Liver (tissue), 9 donors: ENCODE measurements around the gene HNRNPC. TPM values are rescaled to one million over a fixed set of nuclear protein-coding genes. Genes with fewer than 3 reads are reported as not detected.

Experiments
- DNase-seq: peaks from one replicate; pipeline ENCODE4 v3.0.0-alpha.2; 2017; ENCODE audit warnings: low spot score
- H3K27ac ChIP-seq, 2 donors: one replicate each; pipeline ENCODE4 v1.7.0; 2013; ENCODE audit warnings: inconsistent platforms in 2 of 2, low read length in 2 of 2, control low read depth in 1 of 2, low read depth in 1 of 2, mild to moderate bottlenecking in 1 of 2
- H3K27me3 ChIP-seq, 4 donors: one replicate each; pipeline versions ENCODE4 v1.6.1 to v1.7.0; 2013; ENCODE audit warnings: low read length in 3 of 4, inconsistent platforms in 1 of 4, mild to moderate bottlenecking in 1 of 4, moderate library complexity in 1 of 4; ENCODE audit not compliant: control insufficient read depth in 4 of 4, insufficient read depth in 4 of 4
- H3K36me3 ChIP-seq, 4 donors: one replicate each; pipeline versions ENCODE4 v1.6.1 to v1.7.0; 2013; ENCODE audit warnings: low read length in 3 of 4, mild to moderate bottlenecking in 3 of 4, low read depth in 1 of 4, moderate library complexity in 1 of 4; ENCODE audit not compliant: control insufficient read depth in 4 of 4, insufficient read depth in 3 of 4
- H3K4me1 ChIP-seq, 4 donors: one replicate each; pipeline versions ENCODE4 v1.6.1 to v1.7.0; 2013; ENCODE audit warnings: low read length in 3 of 4, mild to moderate bottlenecking in 3 of 4, moderate library complexity in 1 of 4; ENCODE audit not compliant: control insufficient read depth in 4 of 4, insufficient read depth in 4 of 4
- H3K4me3 ChIP-seq, 3 donors: one replicate each; pipeline versions ENCODE4 v1.6.1 to v1.7.0; 2013; ENCODE audit warnings: low read length in 3 of 3, control low read depth in 1 of 3, low read depth in 1 of 3, mild to moderate bottlenecking in 1 of 3
- H3K9ac ChIP-seq, 2 donors: one replicate each; pipeline ENCODE4 v1.7.0; 2013; ENCODE audit warnings: low read length in 2 of 2, mild to moderate bottlenecking in 2 of 2, moderate library complexity in 2 of 2, control low read depth in 1 of 2, low read depth in 1 of 2
- H3K9me3 ChIP-seq, 4 donors: one replicate each; pipeline versions ENCODE4 v1.6.1 to v1.7.0; 2013; ENCODE audit warnings: low read length in 3 of 4; ENCODE audit not compliant: control insufficient read depth in 4 of 4
- ATF3 ChIP-seq: IDR thresholded peaks from 2 replicates; pipeline ENCODE4 v1.6.1; 2016; ENCODE audit warnings: antibody characterized with exemption
- CTCF ChIP-seq: fragments of 150-350 bp; IDR thresholded peaks from 2 replicates; pipeline ENCODE4 v1.5.1; 2017; ENCODE audit warnings: improper control_type of control experiment, low read depth, low read length; ENCODE audit not compliant: missing input control
- EGR1 ChIP-seq, 2 donors: IDR thresholded peaks; 2 replicates each; pipeline ENCODE4 v1.6.1; 2016 to 2018; ENCODE audit warnings: antibody characterized with exemption in 2 of 2, low read depth in 2 of 2
- FOXA1 ChIP-seq: IDR thresholded peaks from 2 replicates; pipeline ENCODE4 v1.6.1; 2016; ENCODE audit warnings: antibody characterized with exemption
- FOXA2 ChIP-seq: IDR thresholded peaks from 2 replicates; pipeline ENCODE4 v1.6.1; 2016; ENCODE audit warnings: antibody characterized with exemption
- GABPA ChIP-seq, 2 donors: IDR thresholded peaks in 1 of 2; conservative IDR thresholded peaks in 1 of 2; 2 replicates each; pipeline ENCODE4 v1.6.1; 2016; ENCODE audit warnings: antibody characterized with exemption in 2 of 2, mild to moderate bottlenecking in 1 of 2, moderate library complexity in 1 of 2
- HNF4A ChIP-seq, 2 donors: conservative IDR thresholded peaks; 2 replicates each; pipeline ENCODE4 v1.6.1; 2016; ENCODE audit warnings: antibody characterized with exemption in 2 of 2, mild to moderate bottlenecking in 2 of 2
- HNF4G ChIP-seq: IDR thresholded peaks from 2 replicates; pipeline ENCODE4 v1.6.1; 2016; ENCODE audit warnings: antibody characterized with exemption
- JUND ChIP-seq, 2 donors: IDR thresholded peaks; 2 replicates each; pipeline ENCODE4 v1.6.1; 2016; ENCODE audit warnings: antibody characterized with exemption in 2 of 2
- MAX ChIP-seq: IDR thresholded peaks from 2 replicates; pipeline ENCODE4 v1.6.1; 2016; ENCODE audit warnings: antibody characterized with exemption
- NR2F2 ChIP-seq: IDR thresholded peaks from 2 replicates; pipeline ENCODE4 v1.6.1; 2016; ENCODE audit warnings: antibody characterized with exemption
- RAD21 ChIP-seq, 2 donors: IDR thresholded peaks; 2 replicates each; pipeline ENCODE4 v1.6.1; 2016; ENCODE audit warnings: antibody characterized with exemption in 2 of 2, mild to moderate bottlenecking in 2 of 2
- RXRA ChIP-seq, 2 donors: IDR thresholded peaks; 2 replicates each; pipeline ENCODE4 v1.6.1; 2017 to 2018; ENCODE audit warnings: antibody characterized with exemption in 2 of 2, mild to moderate bottlenecking in 1 of 2
- SP1 ChIP-seq: IDR thresholded peaks from 2 replicates; pipeline ENCODE4 v1.6.1; 2018; ENCODE audit warnings: antibody characterized with exemption, mild to moderate bottlenecking
- TAF1 ChIP-seq: conservative IDR thresholded peaks from 2 replicates; pipeline ENCODE4 v1.6.1; 2016; ENCODE audit warnings: antibody characterized with exemption, mild to moderate bottlenecking
- YY1 ChIP-seq: IDR thresholded peaks from 2 replicates; pipeline ENCODE4 v1.6.1; 2016; ENCODE audit warnings: antibody characterized with exemption, mild to moderate bottlenecking
- ZBTB33 ChIP-seq: IDR thresholded peaks from 2 replicates; pipeline ENCODE4 v1.6.1; 2016; ENCODE audit warnings: antibody characterized with exemption
- WGBS: extraction: QIAGEN DNeasy Blood & Tissue Kit; methylation state at CpG from one replicate; pipeline ENCODE4 v1.1.7; 2013; 5-methylcytosine and 5-hydroxymethylcytosine counted together
- polyA plus RNA-seq, 2 donors: library from polyadenylated mRNA; stranded (reverse) in 1 of 2; unstranded in 1 of 2; fragments of 200-250 nt in 1 of 2; fragments of >200 nt in 1 of 2; fragmentation: Nextera tagmentation in 1 of 2; extraction: Ambion mirVana in 1 of 2; gene quantifications; one replicate each; pipeline versions ENCODE4 v1.2.1 to v1.2.3, GENCODE V29; 2013 to 2015
- total RNA-seq, 2 donors: library from RNA; depleted of rRNA; stranded (reverse); fragments of >200 nt; gene quantifications; one replicate each; pipeline ENCODE4 v1.2.3, GENCODE V29; 2014
- TF ChIP-seq, protein P1 (sequence below): IDR thresholded peaks from 2 replicates; pipeline ENCODE4 v1.6.1; 2016; ENCODE audit warnings: antibody characterized with exemption, mild to moderate bottlenecking
- donor health status: healthy.
- donor health status: healthy.
- donor health status: healthy.
- donor health status: healthy.
- donor health status: healthy.

Gene HNRNPC
- total and polyA plus RNA-seq, 4 donors, result 119 to 384 (median 270) TPM

DNA sequence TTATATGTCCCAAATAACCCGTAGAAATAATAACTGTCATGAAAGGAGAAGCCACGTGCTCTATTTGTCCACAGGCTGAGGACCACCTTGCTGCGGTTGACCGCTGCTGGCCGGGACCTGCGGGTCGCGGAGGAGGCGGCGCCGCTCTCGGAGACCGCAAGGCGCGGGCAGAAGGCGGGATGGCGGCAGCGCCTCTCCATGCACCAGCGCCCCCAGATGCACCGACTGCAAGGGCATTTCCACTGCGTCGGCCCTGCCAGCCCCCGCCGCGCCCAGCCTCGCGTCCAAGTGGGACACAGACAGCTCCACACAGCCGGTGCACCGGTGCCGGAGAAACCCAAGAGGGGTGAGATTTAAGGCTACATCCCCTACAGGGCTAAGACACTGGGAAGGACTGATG is 31.6 kb upstream of the HNRNPC start:
- peak; percentile 40 for DNase-seq
- WGBS, result 2% methylated on average over 30 of the region's 30 CpGs
- no peaks in the 10 kb centered on the region for H3K27me3 ChIP-seq
- peak overlapping the region; percentile 47 to 53 for H3K9ac ChIP-seq
- H3K4me3 ChIP-seq, result peak overlapping the region; percentile 32 to 62 (median 49)
- no peaks in the 10 kb centered on the region for H3K9me3 ChIP-seq
- peaks cover 0 to 5% (median 2%) of the 10 kb centered on the region in 4 donors for H3K4me1 ChIP-seq
- TF ChIP-seq CTCF (no peak), RAD21 (IDR thresholded peaks at IDR 0.05) (peak in 1 of 2 donors; percentile 30), ZBTB33 (no peak), NR2F2 (no peak)
- H3K27ac ChIP-seq, result no peak overlapping the region
- H3K36me3 ChIP-seq, result no peaks in the 10 kb centered on the region

GRCh38 chr14:21299562-21300130 is 30.4 kb upstream of the HNRNPC start:
- peaks cover 0 to 5% (median 2%) of the 10 kb centered on the region in 4 donors for H3K4me1 ChIP-seq
- no peaks in the 10 kb centered on the region for H3K36me3 ChIP-seq
- WGBS, result 88% methylated on average over 10 of the region's 10 CpGs
- no peak overlapping the region for H3K27ac ChIP-seq
- no peaks in the 10 kb centered on the region for H3K9me3 ChIP-seq
- DNase-seq, result no peak
- H3K27me3 ChIP-seq, result no peaks in the 10 kb centered on the region
- H3K9ac ChIP-seq, result no peak overlapping the region
- TF ChIP-seq RAD21 (IDR thresholded peaks at IDR 0.05), result no peak
- TF ChIP-seq GABPA (IDR thresholded peaks at IDR 0.05 in 1 of 2, conservative IDR thresholded peaks at IDR 0.05 in 1 of 2), result no peak
- no peak for TF ChIP-seq SP1
- TF ChIP-seq YY1, result no peak
- TF ChIP-seq HNF4G, result no peak
- no peak for TF ChIP-seq FOXA1
- TF ChIP-seq ATF3, result no peak
- TF ChIP-seq CTCF, result no peak
- TF ChIP-seq EGR1 (IDR thresholded peaks at IDR 0.05; ENCODE audit: low read depth in 2 of 2), result no peak
- TF ChIP-seq ZBTB33, result no peak
- TF ChIP-seq NR2F2, result no peak
- TF ChIP-seq JUND (IDR thresholded peaks at IDR 0.05), result no peak
- no peak for TF ChIP-seq TAF1
- TF ChIP-seq HNF4A (conservative IDR thresholded peaks at IDR 0.05), result no peak
- no peak for TF ChIP-seq FOXA2
- TF ChIP-seq, protein P1, sequence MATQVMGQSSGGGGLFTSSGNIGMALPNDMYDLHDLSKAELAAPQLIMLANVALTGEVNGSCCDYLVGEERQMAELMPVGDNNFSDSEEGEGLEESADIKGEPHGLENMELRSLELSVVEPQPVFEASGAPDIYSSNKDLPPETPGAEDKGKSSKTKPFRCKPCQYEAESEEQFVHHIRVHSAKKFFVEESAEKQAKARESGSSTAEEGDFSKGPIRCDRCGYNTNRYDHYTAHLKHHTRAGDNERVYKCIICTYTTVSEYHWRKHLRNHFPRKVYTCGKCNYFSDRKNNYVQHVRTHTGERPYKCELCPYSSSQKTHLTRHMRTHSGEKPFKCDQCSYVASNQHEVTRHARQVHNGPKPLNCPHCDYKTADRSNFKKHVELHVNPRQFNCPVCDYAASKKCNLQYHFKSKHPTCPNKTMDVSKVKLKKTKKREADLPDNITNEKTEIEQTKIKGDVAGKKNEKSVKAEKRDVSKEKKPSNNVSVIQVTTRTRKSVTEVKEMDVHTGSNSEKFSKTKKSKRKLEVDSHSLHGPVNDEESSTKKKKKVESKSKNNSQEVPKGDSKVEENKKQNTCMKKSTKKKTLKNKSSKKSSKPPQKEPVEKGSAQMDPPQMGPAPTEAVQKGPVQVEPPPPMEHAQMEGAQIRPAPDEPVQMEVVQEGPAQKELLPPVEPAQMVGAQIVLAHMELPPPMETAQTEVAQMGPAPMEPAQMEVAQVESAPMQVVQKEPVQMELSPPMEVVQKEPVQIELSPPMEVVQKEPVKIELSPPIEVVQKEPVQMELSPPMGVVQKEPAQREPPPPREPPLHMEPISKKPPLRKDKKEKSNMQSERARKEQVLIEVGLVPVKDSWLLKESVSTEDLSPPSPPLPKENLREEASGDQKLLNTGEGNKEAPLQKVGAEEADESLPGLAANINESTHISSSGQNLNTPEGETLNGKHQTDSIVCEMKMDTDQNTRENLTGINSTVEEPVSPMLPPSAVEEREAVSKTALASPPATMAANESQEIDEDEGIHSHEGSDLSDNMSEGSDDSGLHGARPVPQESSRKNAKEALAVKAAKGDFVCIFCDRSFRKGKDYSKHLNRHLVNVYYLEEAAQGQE, result no peak
- no peak for TF ChIP-seq RXRA (IDR thresholded peaks at IDR 0.05)
- no peak for TF ChIP-seq MAX
- H3K4me3 ChIP-seq, result no peak overlapping the region
